Activated T-cell treated with anti-CD3 and anti-CD28 coated beads for 1 hour (primary cell): Measurements from ENCODE around the gene APOBEC3B.
"Not testable (repeated sequence)": the region's sequence is repeated elsewhere in the genome, so short reads cannot be mapped to it uniquely, and the experiment has no call there.

ENCODE experiments used
- DNase-seq: peaks from one replicate; pipeline ENCODE4 v3.0.0-alpha.2; 2020; ENCODE audit warnings: low read depth

Gene APOBEC3B

GRCh38 chr22:38981992-38982927, at the start of gene APOBEC3B:
Gene APOBEC3B, plus strand, starts transcription at chr22:38982347. Its CDS starts 107 bp downstream, at chr22:38982454.
- peak; percentile 37 for DNase-seq

GRCh38 chr22:38935023-38935422, 47.1 kb upstream of the APOBEC3B start:
- no peak for DNase-seq

- DNase-seq: no peak
Measured at GRCh38 chr22:38935616-38936015, 46.5 kb upstream of the APOBEC3B start.

GRCh38 chr22:38936562-38936961, 45.6 kb upstream of the APOBEC3B start:
- no peak for DNase-seq

- no peak for DNase-seq
Measured at GRCh38 chr22:38937036-38937435, 45.1 kb upstream of the APOBEC3B start.

- DNase-seq: no peak
Measured at GRCh38 chr22:38937541-38937940, 44.6 kb upstream of the APOBEC3B start.

GRCh38 chr22:38938221-38938620, 43.9 kb upstream of the APOBEC3B start:
- no peak for DNase-seq

GRCh38 chr22:38938925-38939324, 43.2 kb upstream of the APOBEC3B start:
- no peak for DNase-seq

GRCh38 chr22:38940811-38941384, 41.2 kb upstream of the APOBEC3B start:
- DNase-seq: no peak

GRCh38 chr22:38941488-38941987, 40.6 kb upstream of the APOBEC3B start:
- DNase-seq: no peak

- DNase-seq: no peak
Measured at GRCh38 chr22:38942702-38943101, 39.4 kb upstream of the APOBEC3B start.

GRCh38 chr22:38943201-38943600, 38.9 kb upstream of the APOBEC3B start:
- no peak for DNase-seq

- no peak for DNase-seq
Measured at GRCh38 chr22:38943882-38944281, 38.3 kb upstream of the APOBEC3B start.

GRCh38 chr22:38944653-38945052, 37.5 kb upstream of the APOBEC3B start:
- no peak for DNase-seq

GRCh38 chr22:38945706-38946338, 36.3 kb upstream of the APOBEC3B start:
- DNase-seq: not testable (repeated sequence)

- no peak for DNase-seq
Measured at GRCh38 chr22:38946771-38947170, 35.4 kb upstream of the APOBEC3B start.

GRCh38 chr22:38947321-38948140, 34.6 kb upstream of the APOBEC3B start:
- no peak for DNase-seq

- DNase-seq: no peak
Measured at GRCh38 chr22:38948181-38948940, 33.8 kb upstream of the APOBEC3B start.

GRCh38 chr22:38949889-38950405, 32.2 kb upstream of the APOBEC3B start:
- DNase-seq: no peak

- no peak for DNase-seq
Measured at GRCh38 chr22:38950527-38951295, 31.4 kb upstream of the APOBEC3B start.
